Left kidney (tissue), 8 donors: ENCODE measurements around the gene HEPACAM2. TPM values are rescaled to one million over a fixed set of nuclear protein-coding genes. Genes with fewer than 3 reads are reported as not detected.

Experiments used
- DNase-seq: peaks from one replicate; pipeline ENCODE4 v3.0.0-alpha.2; 2013
- long read RNA-seq, 8 donors: transcript quantifications; one replicate each; lab custom pipeline, GENCODE V29; 2026
- polyA plus RNA-seq: library from polyadenylated mRNA; unstranded; fragments of 120-200 nt; gene quantifications from one replicate; pipeline ENCODE4 v1.2.1, GENCODE V29; 2013; ENCODE audit not compliant: insufficient read length

HEPACAM2 gene
- polyA plus RNA-seq, result 5.9 TPM
- long read RNA-seq, donor 1, partial matches to known transcripts, result 0 of 2 reads
- long read RNA-seq, donor 1, other reads (novel, unspliced or antisense), result 0 of 2 reads
- long read RNA-seq, donor 2, partial matches to known transcripts, result 0 of 1 reads
- long read RNA-seq, donor 2, other reads (novel, unspliced or antisense), result 0 of 1 reads
- long read RNA-seq, donor 3, result 0 reads
- long read RNA-seq, donor 4, result 0 reads
- long read RNA-seq, donor 5, result 0 reads
- long read RNA-seq, donor 6, result 0 reads
- long read RNA-seq, donor 7, partial matches to known transcripts, result 0 of 1 reads
- long read RNA-seq, donor 7, other reads (novel, unspliced or antisense), result 0 of 1 reads
- long read RNA-seq, donor 8, result 0 reads

GRCh38 chr7:93226310-93226709 lies at the start of gene HEPACAM2:
HEPACAM2 (minus strand) TSS chr7:93226469.
- DNase-seq, result no peak

DNA sequence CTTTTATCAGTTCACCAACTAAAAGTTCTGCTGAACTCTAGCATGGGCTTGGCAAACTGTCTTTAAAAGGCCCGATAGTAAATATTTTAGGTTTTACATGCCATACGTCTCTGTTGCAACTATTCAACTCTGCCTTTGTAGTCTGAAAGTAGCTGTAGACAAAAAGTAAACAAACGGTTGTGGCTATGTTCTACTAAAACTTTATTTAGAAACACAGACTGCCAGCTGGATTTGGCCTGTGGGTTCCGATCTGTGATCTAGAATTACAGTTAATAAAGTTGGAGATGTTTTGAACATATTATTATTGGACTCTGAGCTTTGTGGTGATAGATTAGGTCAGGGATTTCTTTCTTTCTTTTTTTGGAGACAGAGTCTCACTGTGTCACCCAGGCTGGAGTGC lies 39.0 kb upstream of the HEPACAM2 start:
- DNase-seq, result no peak

DNA sequence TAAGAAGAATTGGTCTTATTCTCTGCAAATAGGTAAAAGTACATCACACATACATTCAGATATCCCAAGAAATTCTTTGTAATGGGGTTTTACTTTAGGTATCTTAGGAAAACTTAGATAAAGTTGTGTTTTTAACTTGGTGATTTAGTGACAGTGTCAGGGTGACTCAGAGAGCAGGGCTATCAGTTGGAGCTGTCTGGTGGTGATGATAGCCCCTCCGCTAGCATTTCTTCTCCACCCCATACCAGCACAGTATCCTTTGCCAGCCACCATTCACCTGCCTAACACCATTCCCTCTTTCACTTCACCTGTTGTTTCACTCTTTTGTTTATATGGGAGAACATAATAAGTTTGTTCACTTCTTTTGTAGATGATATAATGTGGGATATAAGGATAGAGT lies 36.3 kb upstream of the HEPACAM2 start:
- DNase-seq, result no peak

DNA sequence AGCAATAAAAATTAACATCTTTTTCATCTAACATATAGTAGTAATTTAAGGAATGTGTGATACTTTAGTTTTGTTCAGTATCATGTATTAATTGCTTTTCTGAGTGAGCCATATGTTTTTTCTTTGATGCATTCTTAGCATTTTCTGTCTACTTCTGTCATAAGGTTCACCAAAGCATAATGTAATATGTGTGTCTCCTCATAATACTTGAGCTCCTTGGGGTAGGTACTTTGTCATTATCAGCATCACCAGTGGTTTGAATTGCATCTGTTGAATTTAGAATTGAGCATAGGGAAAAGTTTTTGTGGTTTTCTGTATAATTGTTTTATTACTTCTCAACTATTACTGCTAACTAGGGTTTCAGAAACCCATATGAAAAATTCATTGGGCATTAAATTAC lies 32.4 kb upstream of the HEPACAM2 start:
- DNase-seq, result no peak

- no peak for DNase-seq
These were observed 23.4 kb upstream of the HEPACAM2 start for GRCh38 chr7:93249491-93250148.

GRCh38 chr7:93245525-93246432 lies 19.5 kb upstream of the HEPACAM2 start:
- no peak for DNase-seq

GRCh38 chr7:93242106-93242505 lies 15.8 kb upstream of the HEPACAM2 start:
- DNase-seq, result no peak

DNA sequence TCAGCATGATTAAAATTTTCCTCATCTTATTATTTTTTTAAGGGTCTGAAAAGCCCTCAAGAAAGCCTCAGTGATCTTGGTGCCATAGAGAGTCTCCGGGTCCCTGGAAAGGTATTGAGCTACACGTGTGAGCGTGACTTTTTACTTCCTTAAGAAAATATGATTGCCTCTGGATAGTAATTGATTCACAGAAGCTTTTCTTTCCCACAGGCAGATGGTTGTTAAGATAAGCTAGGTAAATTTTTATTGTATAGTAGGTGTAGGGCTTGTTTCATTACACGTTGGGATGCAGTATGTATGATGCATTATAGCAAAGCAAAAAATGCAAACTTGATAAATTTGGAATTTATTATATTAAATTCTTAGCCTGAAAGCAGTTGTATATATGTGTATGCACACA lies 13.6 kb upstream of the HEPACAM2 start:
- DNase-seq, result no peak

GRCh38 chr7:93238748-93239147 lies 12.5 kb upstream of the HEPACAM2 start:
- DNase-seq, result no peak

- no peak for DNase-seq
These were observed 11.9 kb upstream of the HEPACAM2 start for GRCh38 chr7:93238131-93238530.

- no peak for DNase-seq
These were observed 9.3 kb upstream of the HEPACAM2 start for GRCh38 chr7:93235541-93235940.

GRCh38 chr7:93232673-93233018 lies 6.4 kb upstream of the HEPACAM2 start:
- DNase-seq, result no peak

DNA sequence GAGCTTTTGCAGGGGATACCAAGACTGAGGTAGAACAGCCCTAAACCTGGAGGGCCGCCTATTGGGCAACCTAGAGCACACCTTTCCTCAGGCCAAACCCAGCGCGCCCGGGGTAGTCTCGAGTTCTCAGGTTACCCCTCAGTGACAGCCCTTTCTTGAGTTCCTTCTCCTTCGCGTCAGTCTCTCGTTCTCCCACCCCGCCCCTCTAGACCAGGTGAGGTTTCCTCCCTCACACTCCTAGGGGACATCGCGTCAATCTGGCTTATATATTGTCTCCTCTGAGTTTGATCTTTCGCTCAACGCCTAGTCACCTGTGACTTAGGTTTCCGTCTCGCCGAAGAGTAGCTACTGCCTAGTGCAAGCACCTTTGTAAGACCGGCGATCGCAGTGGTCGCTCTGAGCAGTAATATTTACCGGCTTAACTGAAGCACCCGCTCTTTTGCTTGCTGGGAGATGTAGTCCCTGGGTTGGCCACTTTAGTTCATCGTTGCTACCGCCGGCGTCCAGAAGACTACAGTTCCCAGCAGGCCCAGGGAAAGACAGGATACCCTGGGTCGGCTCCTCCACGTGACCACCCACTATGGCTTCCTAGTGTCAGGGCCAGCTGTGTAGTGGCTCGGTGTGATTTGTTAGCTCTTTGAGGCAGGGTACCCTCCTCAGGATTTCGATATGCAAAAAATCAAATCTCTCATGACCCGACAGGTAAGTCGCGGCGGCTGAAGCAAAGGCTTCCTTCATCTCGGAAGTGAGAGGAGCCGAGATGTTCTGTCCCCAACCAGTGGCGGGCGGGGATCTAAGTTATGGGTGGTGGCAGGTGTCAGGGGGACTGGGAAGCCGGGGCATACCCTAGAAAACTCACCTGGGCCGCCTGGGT lies 5.8 kb upstream of the HEPACAM2 start, which contains the start of gene VPS50:
Gene VPS50 (plus strand): TSS at position 568 of the 874 bp plus-strand sequence. CDS start 102 bp downstream, at position 670.
- DNase-seq, result peak; percentile 92

DNA sequence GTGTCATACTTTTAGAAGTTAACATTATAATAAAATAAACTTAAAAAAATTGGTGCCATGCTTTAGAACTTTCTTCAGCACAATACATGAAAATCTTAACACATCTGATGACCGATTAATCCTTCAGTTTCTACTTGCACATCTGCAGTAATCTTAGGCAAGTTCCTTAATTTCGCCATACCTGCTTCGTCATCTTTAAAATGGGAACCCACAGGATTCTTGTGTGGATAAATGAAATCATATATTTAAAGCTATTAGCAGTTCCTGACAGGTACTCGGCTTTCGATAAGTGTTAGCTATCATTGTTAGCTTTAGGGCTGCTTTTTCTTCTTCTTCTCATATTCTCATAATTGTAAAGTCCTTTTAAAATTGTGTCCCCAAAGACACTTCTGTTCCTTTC lies 5.0 kb upstream of the HEPACAM2 start:
- no peak for DNase-seq

- peak; percentile 46 for DNase-seq
These were observed 2.0 kb upstream of the HEPACAM2 start for GRCh38 chr7:93228302-93228701.

- DNase-seq, result no peak
These were observed 6.4 kb downstream of the HEPACAM2 start for GRCh38 chr7:93219868-93220267.

DNA sequence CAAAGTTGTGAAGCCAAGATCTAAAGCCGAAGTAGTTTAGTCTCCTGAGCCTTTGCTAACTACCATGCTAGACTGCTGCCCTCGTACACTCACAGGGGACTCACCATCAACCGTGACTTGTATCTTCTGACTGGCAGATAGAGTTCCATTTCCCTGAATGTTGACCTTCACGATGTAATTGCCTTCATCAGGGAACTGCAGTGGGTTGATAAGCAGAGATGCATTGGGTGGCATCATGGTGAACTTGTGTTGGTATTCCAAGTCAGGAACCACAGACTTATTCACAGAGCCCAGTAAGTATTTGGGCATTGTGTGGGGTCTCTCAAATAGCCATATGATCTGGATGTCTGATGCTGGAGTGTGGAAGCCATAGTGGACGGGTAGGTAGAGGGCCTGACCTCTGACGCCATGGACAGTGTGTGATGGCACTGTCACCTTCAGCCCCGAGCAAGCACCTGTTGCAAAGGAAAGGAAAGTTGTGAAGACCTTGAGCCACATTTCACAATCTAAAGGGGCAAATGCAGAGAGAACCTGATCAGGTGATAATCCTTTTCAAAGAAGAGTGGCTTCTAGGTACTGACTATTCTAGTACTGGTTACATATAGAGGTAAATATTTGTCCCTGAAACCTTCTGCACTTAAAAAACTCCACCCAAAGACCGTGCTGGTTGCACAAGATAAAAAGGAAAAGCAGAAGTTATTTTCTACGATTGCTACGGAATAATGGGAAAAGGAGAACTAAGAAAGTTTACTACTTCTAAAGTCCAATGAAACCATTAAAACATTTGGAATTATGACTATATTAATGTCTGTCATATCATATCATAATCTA lies 7.1 kb downstream of the HEPACAM2 start:
- DNase-seq, result no peak

GRCh38 chr7:93212881-93213280 lies 13.4 kb downstream of the HEPACAM2 start:
- DNase-seq, result no peak

- no peak for DNase-seq
These were observed 14.9 kb downstream of the HEPACAM2 start for GRCh38 chr7:93211228-93211818.

- no peak for DNase-seq
These were observed 21.2 kb downstream of the HEPACAM2 start for GRCh38 chr7:93205046-93205445.
